Vagina (tissue), 2 donors: ENCODE data around the gene CORO2B. TPM values are rescaled to one million over a fixed set of nuclear protein-coding genes. Genes with fewer than 3 reads are reported as not detected.

ENCODE experiments used
- DNase-seq, 2 donors: peaks; one replicate each; pipeline ENCODE4 v3.0.0-alpha.2; 2017; ENCODE audit errors: extremely low spot score in 2 of 2
- H3K27ac ChIP-seq: fragments of 200-600 bp; sonication (generic); one replicate; pipeline ENCODE4 v1.5.1; 2019
- H3K27me3 ChIP-seq: fragments of 200-600 bp; sonication (generic); one replicate; pipeline ENCODE4 v1.5.1; 2019
- H3K36me3 ChIP-seq, 2 donors: fragments of 200-600 bp; sonication (generic); one replicate each; pipeline ENCODE4 v1.5.1; 2017 to 2019
- H3K4me1 ChIP-seq: fragments of 200-600 bp; sonication (generic); one replicate; pipeline ENCODE4 v1.5.1; 2019
- H3K4me3 ChIP-seq, 2 donors: fragments of 200-600 bp; sonication (generic); 1 replicate in 1 of 2; 2 replicates in 1 of 2; pipeline ENCODE4 v1.5.1; 2016 to 2019
- H3K9me3 ChIP-seq: fragments of 200-600 bp; sonication (generic); one replicate; pipeline ENCODE4 v1.5.1; 2019
- CTCF ChIP-seq, 3 experiments: fragments of 450-650 bp in 2 of 3; fragments of 200-600 bp in 1 of 3; sonication (generic) in 1 of 3; IDR thresholded peaks; one replicate each; pipeline ENCODE4 v1.5.1; 2017 to 2019; ENCODE audit warnings: antibody characterized with exemption in 3 of 3, mild to moderate bottlenecking in 2 of 3, moderate library complexity in 2 of 3
- POLR2A ChIP-seq, 2 donors: fragments of 450-650 bp; IDR thresholded peaks; one replicate each; pipeline ENCODE4 v1.6.1; 2017; ENCODE audit warnings: antibody characterized with exemption in 2 of 2, mild to moderate bottlenecking in 2 of 2, moderate library complexity in 2 of 2
- POLR2AphosphoS5 ChIP-seq, 2 donors: sonication (generic); formaldehyde crosslinking; IDR thresholded peaks; one replicate each; pipeline ENCODE4 v1.9.0; 2017; ENCODE audit warnings: antibody characterized with exemption in 2 of 2, mild to moderate bottlenecking in 2 of 2, low read depth in 1 of 2; ENCODE audit not compliant: insufficient read depth in 1 of 2
- intact Hi-C: fragments of 100-400 bp; cut with DNase I; formaldehyde crosslinking; loops from one replicate; pipeline ENCODE4 v1.15.1; 2023
- total RNA-seq: library from RNA; depleted of rRNA; stranded (reverse); fragments of >200 nt; gene quantifications from one replicate; pipeline ENCODE4 v1.2.3, GENCODE V29; 2016

The CORO2B gene
- total RNA-seq, 1 donor from 2014 or later, result 4.7 TPM

DNA sequence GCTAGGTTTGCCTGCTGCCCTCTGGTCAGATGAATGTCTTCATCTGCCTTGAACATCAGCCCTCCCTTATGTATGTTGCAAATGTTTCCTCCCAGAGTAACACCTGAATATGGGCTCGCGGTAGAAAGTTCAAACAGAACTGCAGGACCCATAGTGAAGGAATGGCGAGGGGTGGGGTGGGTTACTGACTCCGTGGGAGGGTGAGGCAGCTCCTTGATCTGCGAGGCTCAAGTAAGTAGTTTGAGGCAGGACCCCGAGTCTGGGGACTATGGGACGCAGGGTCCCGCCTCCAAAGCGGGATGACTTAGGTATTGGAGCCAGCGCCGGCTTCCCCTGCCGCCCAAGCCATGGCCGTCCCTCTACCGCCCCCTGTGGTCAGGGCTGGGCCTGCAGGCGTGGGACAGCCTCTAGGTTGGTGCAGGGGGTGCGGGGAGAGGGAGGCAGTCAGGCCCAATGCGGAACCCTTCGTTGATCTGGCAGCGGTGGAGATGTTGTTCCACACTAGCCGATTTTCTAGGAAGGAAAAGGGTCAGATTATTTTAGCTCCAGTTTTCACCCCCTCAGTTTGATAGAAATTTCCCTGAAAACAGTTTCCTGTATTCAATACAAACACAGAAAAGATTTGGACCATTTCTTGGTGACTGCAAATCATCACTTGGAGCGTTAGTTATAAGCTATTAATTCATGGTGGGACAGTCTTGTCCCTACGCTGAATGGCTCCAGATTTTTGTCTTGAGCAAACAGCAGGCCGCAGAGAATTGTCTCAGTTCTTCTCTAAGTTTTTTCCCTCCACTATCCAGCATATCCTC is 72.3 kb downstream of the CORO2B start:
- H3K9me3 ChIP-seq, result no peaks in the 10 kb centered on the region
- H3K4me1 ChIP-seq, result no peaks in the 10 kb centered on the region
- H3K27me3 ChIP-seq, result no peaks in the 10 kb centered on the region
- intact Hi-C loops, result no loop called here
- DNase-seq, result peak in 1 of 2 donors; percentile 52
- no peak overlapping the region for H3K27ac ChIP-seq
- no peak overlapping the region for H3K4me3 ChIP-seq
- TF ChIP-seq POLR2AphosphoS5 (IDR thresholded peaks at IDR 0.05; ENCODE audit: insufficient read depth in 1 of 2, low read depth in 1 of 2), result no peak
- TF ChIP-seq CTCF (IDR thresholded peaks at IDR 0.05), result peak in 1 of 3 experiments; percentile 21
- no peaks in the 10 kb centered on the region for H3K36me3 ChIP-seq

GRCh38 chr15:68651916-68652525 is 73.2 kb downstream of the CORO2B start:
- Histone ChIP-seq H3K27me3 (no peaks in the 10 kb centered on the region), H3K4me1 (no peaks in the 10 kb centered on the region), H3K9me3 (no peaks in the 10 kb centered on the region), H3K4me3 (no peak overlapping the region), H3K27ac (no peak overlapping the region), H3K36me3 (no peaks in the 10 kb centered on the region)
- peak in 1 of 2 donors; percentile 67 for DNase-seq
- TF ChIP-seq POLR2AphosphoS5 (IDR thresholded peaks at IDR 0.05; ENCODE audit: insufficient read depth in 1 of 2, low read depth in 1 of 2), result no peak
- TF ChIP-seq POLR2A (IDR thresholded peaks at IDR 0.05), result no peak
- TF ChIP-seq CTCF (IDR thresholded peaks at IDR 0.05), result no peak
- intact Hi-C loops, result no loop called here

DNA sequence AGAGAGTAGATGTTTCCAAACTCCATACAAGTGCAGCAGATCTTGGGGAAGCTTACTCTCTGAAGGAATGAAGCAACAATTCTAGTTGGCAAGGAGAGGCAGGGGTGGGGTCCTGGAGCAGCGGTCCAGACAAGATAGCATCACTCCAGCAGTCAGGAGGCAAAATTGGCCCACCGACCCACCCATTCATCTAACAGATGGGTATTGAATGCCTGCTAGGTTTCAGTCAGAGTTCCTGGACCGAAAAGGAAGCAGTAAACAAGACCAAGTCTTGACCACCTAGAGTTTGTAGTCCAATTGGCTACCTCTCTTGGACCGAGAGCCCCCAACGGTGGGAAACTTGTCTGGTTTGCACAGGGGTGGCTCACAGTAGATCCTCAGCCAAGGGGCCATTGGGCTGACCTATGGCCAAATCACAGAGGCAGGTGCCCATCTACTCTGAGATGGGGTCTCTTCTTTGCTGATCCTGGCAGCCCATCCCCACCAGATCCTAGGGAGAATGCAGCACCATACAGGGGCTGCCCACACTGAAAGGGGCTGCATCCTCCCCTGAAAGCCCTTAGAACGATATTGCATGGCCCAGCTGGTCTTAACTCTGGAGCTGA is 74.3 kb downstream of the CORO2B start:
- no peak overlapping the region for H3K4me3 ChIP-seq
- H3K9me3 ChIP-seq, result no peaks in the 10 kb centered on the region
- no peaks in the 10 kb centered on the region for H3K4me1 ChIP-seq
- no peaks in the 10 kb centered on the region for H3K27me3 ChIP-seq
- H3K36me3 ChIP-seq, result no peaks in the 10 kb centered on the region
- H3K27ac ChIP-seq, result no peak overlapping the region
- DNase-seq, result peak in 1 of 2 donors; percentile 56
- intact Hi-C loops, result no loop called here
- TF ChIP-seq POLR2AphosphoS5 (IDR thresholded peaks at IDR 0.05; ENCODE audit: insufficient read depth in 1 of 2, low read depth in 1 of 2), result no peak
- TF ChIP-seq CTCF (IDR thresholded peaks at IDR 0.05), result no peak

- intact Hi-C loops, result no loop called here
- no peak overlapping the region for H3K27ac ChIP-seq
Observed at GRCh38 chr15:68653801-68654200, 75.0 kb downstream of the CORO2B start.

More at GRCh38 chr15:68653801-68654200, 75.0 kb downstream of the CORO2B start:
- H3K4me1 ChIP-seq, result no peaks in the 10 kb centered on the region
- no peaks in the 10 kb centered on the region for H3K9me3 ChIP-seq
- DNase-seq, result no peak
- no peaks in the 10 kb centered on the region for H3K36me3 ChIP-seq
- TF ChIP-seq POLR2A (IDR thresholded peaks at IDR 0.05) (no peak), POLR2AphosphoS5 (IDR thresholded peaks at IDR 0.05; ENCODE audit: insufficient read depth in 1 of 2, low read depth in 1 of 2) (no peak), CTCF (IDR thresholded peaks at IDR 0.05) (no peak)
- H3K27me3 ChIP-seq, result no peaks in the 10 kb centered on the region
- no peak overlapping the region for H3K4me3 ChIP-seq
